LoVo (cell line): ENCODE results near the gene OTOF.

Experiments used
- DNase-seq: peaks from one replicate; pipeline ENCODE4 v3.0.0-alpha.2; 2016; ENCODE audit warnings: low spot score

Gene OTOF

GRCh38 chr2:26500406-26500805 lies 22.5 kb upstream of the OTOF start:
- no peak for DNase-seq

GRCh38 chr2:26495705-26496297 lies 17.9 kb upstream of the OTOF start:
- no peak for DNase-seq

GRCh38 chr2:26494891-26495290 lies 17.0 kb upstream of the OTOF start:
- no peak for DNase-seq

- DNase-seq: no peak
Measured at GRCh38 chr2:26494199-26494598, 16.3 kb upstream of the OTOF start.

GRCh38 chr2:26493566-26493965 lies 15.6 kb upstream of the OTOF start:
- no peak for DNase-seq

DNA sequence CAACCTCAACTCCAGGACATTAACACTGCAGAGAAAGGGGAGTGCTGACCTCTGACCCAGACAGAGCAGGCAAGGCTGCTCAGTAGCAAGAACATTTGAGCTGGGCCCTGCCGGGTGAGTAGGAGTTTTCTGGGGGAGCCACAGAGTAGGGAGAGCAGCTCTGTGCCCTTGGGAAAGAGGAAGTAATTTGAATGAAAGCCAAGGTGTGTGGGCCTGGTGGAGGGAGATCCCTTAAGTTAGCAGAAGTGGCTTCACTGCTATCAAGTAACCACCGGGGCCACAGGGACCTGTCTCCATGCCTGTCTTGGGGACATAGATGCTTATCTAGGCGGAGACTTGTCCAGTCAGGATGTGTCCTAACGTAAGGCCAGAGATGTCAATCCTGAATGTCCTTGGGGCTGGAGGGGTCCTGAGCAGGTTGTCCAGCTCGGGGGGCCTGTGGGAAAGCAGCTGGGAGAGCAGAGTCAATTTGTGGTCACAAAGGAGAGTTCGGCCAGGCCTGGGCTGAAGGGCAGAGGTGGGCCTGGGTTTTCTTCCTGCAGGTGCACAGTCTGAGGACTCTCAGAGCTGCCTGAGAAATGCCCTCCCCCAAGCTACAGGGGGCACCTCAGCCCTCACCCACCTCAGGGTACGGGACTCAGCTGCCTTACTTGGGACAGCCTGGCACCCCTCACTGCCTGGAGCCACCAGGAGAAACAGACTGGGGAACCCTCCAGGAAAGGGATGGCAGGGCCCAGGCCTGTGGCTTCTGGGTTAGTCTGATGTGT lies 15.0 kb upstream of the OTOF start:
- no peak for DNase-seq

- DNase-seq: no peak
Measured at GRCh38 chr2:26491563-26492167, 13.7 kb upstream of the OTOF start.

GRCh38 chr2:26489213-26489850 lies 11.4 kb upstream of the OTOF start:
- DNase-seq: no peak

- no peak for DNase-seq
Measured at GRCh38 chr2:26488463-26489212, 10.7 kb upstream of the OTOF start.

DNA sequence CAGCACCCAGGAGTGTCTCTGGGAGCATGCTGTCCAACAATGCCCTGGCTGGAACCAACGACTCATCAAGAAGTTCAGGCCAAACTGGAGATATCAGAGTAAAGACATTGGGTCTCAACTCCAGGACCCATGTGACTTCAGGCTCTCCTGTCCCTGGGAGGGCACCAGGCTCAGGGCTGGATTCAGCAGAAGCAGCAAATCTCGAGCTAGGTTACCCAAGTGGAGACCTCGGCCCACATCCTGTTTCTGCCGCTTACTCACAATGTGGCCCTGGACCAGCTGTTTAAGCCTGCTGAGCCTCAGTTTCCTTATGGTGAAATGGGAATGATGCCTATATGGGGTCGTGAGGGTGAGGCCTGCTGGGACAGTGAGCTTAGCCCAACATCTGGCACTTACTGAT lies 9.3 kb upstream of the OTOF start:
- DNase-seq: no peak

DNA sequence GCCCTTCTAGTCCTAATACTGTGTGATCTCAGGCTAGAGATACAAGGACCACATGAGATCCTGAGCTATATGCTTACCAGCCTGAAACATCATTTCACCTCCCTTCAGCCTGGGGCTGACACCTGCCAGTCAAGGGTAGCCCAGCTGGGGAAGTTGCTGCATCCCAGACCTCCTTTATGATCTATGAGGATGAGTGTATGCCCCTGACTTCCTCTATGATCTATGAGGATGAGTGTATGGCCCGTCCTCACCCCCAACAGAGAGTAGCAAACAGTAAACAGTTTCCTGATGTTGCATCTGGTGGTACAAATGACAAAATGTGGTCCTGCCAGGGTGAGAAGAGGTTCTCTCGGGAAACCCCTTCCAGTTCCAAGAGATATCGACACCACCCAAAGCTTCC lies 8.9 kb upstream of the OTOF start:
- no peak for DNase-seq

DNA sequence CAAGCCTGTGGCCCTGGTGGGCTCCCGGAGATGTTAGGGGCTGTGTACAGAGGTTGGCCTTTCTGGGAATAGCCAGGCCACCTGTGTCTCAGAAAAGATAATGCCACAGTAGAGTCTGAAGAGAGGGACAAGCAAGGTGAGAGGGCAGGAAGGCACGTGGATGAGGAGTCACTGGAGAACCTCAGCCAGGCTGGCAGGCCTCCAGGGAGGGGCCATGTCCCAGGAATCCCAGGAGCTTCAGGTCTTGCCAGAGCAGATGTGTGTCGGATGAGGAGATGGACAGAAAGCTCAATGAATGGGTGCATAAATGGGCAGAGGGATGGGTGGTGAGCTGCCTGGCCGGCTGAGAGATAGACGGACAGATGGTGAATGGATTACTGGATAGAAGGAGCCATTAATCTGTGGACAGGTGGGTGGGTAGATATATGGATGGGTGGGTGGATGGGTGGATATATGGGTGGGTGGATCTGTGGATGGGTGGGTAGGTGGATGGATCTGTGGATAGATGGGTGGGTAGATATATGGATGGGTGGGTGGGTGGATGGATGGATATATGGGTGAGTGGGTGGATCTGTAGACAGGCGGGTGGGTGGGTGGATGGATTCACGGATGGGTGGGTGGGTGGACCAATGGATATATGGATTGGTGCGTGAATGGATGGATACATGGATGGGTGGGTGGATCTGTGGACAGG lies 7.9 kb upstream of the OTOF start:
- DNase-seq: no peak

GRCh38 chr2:26485099-26485498 lies 7.2 kb upstream of the OTOF start:
- no peak for DNase-seq

GRCh38 chr2:26484579-26484978 lies 6.7 kb upstream of the OTOF start:
- no peak for DNase-seq

- DNase-seq: no peak
Measured at GRCh38 chr2:26483957-26484565, 6.1 kb upstream of the OTOF start.

- no peak for DNase-seq
Measured at GRCh38 chr2:26483516-26483915, 5.6 kb upstream of the OTOF start.

DNA sequence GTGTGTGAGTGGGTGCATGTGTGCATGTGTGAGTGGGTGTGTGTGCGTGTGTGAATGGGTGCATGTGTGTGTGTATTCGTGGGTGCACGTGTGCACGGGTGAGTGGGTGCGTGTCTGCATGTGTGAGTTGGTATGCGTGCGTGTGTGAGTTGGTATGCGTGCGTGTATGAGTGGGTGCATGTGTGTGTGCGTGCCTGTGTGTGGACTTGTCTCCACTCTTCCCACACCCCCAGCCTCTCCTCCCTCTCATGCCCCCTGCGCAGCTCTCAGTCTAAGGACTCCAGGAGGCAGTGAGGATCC lies 5.1 kb upstream of the OTOF start:
- no peak for DNase-seq

GRCh38 chr2:26482211-26483026 lies 4.5 kb upstream of the OTOF start:
- DNase-seq: no peak

DNA sequence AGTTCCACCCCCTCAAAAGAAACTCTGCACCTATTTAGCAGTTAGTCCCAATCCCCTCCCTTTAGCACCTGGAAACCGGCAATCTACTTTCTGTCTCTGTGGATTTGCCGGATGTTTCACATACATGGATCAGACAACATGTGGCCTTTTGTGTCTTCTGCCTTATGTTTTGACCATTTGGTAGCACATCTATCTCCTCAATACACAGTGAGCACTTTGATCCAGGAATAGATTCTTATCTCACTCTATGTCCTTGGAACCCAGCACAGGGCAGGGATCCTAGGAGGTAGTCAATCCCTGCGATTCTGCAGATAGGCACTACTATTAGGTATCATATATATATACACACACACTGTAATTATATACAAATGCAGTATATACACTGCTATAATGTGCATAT lies 3.8 kb upstream of the OTOF start:
- no peak for DNase-seq

GRCh38 chr2:26480566-26481423 lies 2.9 kb upstream of the OTOF start:
- DNase-seq: no peak
